Measurements from ENCODE around the gene ZBTB33. TPM values are rescaled to one million over a fixed set of nuclear protein-coding genes. Genes with fewer than 3 reads are reported as not detected.

ZBTB33 gene
- total RNA-seq, 1 experiment from 2014 or later: 47.9 TPM

GRCh38 chrX:120251471-120252011 lies 929 bp downstream of the ZBTB33 start:
- DNase-seq (ENCODE audit: low read depth, low spot score): peak; percentile 13
- in situ Hi-C loops (cut with HindIII; ENCODE audit: low pct_unique_long_range_greater_than_20kb, low sequenced_read_pairs): no loop called here

DNA sequence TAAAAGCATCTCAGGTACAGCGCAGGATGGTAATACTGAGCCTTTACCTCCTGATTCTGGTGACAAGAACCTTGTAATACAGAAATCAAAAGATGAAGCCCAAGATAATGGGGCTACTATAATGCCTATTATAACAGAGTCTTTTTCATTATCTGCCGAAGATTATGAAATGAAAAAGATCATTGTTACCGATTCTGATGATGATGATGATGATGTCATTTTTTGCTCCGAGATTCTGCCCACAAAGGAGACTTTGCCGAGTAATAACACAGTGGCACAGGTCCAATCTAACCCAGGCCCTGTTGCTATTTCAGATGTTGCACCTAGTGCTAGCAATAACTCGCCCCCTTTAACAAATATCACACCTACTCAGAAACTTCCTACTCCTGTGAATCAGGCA lies 3.2 kb downstream of the ZBTB33 start:
- DNase-seq (ENCODE audit: low read depth, low spot score): no peak
- in situ Hi-C loops (cut with HindIII; ENCODE audit: low pct_unique_long_range_greater_than_20kb, low sequenced_read_pairs): no loop called here

DNA sequence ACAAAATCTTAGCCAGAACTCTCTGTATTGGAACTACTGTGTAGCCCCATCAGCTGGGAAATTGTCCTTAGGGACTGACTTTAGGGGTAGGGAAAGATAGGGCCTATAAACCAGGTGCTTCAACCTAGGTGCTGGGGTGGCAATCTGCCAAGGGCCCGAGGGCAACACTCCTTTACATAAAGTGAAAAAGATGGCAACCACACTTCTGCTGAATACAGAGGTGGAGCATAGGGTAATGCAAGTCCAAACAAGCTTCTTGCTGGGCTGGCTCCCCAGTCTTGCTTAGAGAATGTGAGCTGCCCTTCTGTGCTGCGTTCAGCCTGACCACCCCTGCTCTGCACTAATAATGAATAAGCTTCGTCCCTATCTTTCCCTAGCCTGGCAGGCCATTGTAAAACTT lies 9.8 kb downstream of the ZBTB33 start:
- DNase-seq (ENCODE audit: low read depth, low spot score): no peak
- in situ Hi-C loops (cut with HindIII; ENCODE audit: low pct_unique_long_range_greater_than_20kb, low sequenced_read_pairs): no loop called here

DNA sequence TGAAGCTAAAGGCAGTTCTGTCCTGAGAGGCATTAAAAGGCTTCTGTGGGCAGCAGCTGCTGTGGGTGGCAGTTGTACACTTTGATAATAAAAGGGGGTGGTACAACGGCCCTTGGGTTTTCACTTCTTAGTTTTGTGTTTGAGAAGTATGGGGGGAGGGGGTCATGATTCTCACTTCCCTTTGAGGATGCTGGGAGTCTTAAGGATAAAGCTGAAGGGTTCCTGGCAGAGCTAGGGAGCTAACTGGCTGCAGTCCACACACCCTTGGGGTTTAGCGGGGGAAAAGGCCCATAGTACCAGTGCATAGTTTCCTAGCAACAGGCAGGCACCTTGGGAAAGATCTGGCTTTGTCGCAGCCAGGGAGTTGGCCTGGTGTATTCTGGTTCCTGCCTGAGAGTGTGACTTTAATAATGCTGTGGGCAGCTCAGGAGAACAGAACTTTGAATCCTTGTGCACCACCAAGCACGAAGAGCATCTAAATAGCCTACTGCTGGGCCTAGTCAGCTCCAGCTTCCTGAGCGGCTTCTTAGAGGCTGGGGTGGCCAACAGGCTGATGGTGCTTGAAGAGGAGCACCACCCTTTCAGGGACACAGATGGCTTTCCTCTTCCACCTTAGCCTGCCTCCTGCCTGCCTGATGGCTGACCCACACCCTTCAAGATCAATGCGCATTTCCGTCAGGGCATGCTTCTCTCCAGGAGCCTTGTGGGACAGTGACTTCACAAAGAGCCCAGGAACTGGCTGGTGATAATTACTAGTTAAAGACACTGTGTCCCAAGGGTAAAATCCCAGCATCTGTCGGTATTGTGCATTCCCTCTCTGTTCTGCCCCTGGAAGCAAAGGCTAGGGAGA lies 12.5 kb downstream of the ZBTB33 start:
- DNase-seq (ENCODE audit: low read depth, low spot score): no peak
- in situ Hi-C loops (cut with HindIII; ENCODE audit: low pct_unique_long_range_greater_than_20kb, low sequenced_read_pairs): no loop called here

DNA sequence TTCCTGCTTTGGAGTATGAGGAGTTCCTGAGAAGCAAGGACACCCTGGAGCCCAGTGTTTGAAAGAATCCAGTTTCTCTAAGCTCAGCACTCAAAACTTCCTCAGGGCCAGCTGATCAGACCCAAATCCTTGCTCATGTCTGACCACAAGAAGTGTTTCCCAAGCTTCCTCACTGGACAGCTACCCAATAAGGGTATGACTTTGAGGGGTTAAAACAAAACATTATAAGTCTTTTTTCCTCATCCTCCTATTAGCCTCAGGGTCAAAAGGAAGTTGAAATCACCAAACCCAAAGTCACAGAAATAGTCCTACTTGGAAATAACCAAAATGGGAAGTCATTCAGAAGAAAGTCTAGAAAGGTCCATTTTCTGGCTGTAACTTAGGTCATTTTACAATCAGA lies 13.7 kb downstream of the ZBTB33 start:
- no peak for DNase-seq (ENCODE audit: low read depth, low spot score)
- in situ Hi-C loops (cut with HindIII; ENCODE audit: low pct_unique_long_range_greater_than_20kb, low sequenced_read_pairs): no loop called here

GRCh38 chrX:120269373-120270035 lies 18.9 kb downstream of the ZBTB33 start:
- DNase-seq (ENCODE audit: low read depth, low spot score): no peak
- in situ Hi-C loops (cut with HindIII; ENCODE audit: low pct_unique_long_range_greater_than_20kb, low sequenced_read_pairs): no loop called here

GRCh38 chrX:120270567-120270966 lies 20.0 kb downstream of the ZBTB33 start:
- in situ Hi-C loops (cut with HindIII; ENCODE audit: low pct_unique_long_range_greater_than_20kb, low sequenced_read_pairs): no loop called here
- DNase-seq (ENCODE audit: low read depth, low spot score): no peak

DNA sequence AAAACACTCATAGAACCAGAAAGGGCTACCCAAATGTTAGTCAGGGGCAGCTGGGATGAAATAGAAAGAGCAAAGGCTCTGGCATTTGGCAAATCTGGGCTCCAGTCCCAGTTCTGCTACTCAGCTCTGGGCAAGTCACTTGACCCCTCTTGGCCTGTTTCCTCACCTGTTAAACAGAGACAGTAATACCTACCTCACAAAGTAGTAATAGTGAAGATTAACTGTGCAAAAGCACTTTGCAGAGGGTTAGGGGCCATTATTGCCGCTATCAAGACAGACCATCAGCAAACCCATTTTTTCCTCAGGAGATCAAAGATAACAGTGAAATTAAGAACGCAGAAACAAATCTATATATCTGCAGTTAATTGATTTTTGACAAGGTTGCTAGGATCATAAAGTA lies 20.6 kb downstream of the ZBTB33 start:
- DNase-seq (ENCODE audit: low read depth, low spot score): no peak
- in situ Hi-C loops (cut with HindIII; ENCODE audit: low pct_unique_long_range_greater_than_20kb, low sequenced_read_pairs): no loop called here

- in situ Hi-C loops (cut with HindIII; ENCODE audit: low pct_unique_long_range_greater_than_20kb, low sequenced_read_pairs): no loop called here
- no peak for DNase-seq (ENCODE audit: low read depth, low spot score)
These were observed 23.5 kb downstream of the ZBTB33 start for GRCh38 chrX:120274145-120274544.

DNA sequence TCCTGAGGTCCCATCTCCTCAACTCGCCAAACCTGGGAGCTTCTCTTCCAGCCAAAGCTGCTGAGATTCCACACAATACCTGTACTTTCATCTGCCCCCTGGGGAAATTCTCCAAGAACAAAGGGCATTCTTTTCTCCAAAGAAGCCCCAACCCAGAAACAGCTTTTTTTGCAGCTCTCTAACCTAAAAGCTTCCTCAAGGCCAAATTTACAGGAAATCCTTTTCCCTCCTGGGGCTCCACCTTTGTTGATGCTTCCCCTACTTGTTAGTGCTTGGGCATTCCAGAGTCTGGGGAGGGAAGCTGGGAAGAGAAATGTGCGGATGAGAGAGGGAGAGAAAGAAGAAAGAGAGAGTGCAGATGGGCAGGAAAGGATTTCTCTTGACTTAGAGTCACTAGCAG lies 24.3 kb downstream of the ZBTB33 start:
- in situ Hi-C loops (cut with HindIII; ENCODE audit: low pct_unique_long_range_greater_than_20kb, low sequenced_read_pairs): no loop called here

DNA sequence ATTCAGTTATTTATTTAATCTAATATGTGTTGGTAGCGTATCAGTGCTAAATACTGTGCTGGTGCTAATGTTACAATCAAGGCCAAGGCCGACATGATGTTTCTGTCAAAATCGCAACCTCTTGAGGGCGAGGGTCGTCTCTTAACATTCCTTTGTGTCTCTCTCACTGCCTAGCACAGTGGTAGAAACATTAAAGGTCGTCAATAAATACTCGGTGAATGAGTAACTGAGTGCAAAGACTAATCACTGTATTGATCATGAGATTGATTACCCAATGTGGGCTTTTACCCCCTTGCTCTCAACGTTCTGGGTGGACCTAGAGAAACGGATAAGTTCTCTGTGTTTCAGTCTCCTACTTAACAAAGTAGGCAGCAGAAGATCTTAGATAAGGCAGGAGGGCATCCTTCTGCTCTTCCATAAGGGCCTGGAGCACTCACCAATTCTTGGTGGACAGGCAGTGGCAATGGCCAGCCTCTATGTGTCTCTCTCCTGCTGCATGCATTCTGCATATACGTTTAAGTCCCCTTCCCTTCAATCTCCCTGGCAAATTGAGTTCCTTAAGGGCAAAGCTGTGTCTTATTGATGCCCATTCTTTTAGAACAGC lies 30.5 kb downstream of the ZBTB33 start:
- in situ Hi-C loops (cut with HindIII; ENCODE audit: low pct_unique_long_range_greater_than_20kb, low sequenced_read_pairs): no loop called here
- no peak for DNase-seq (ENCODE audit: low read depth, low spot score)

More for the DNA sequence above, 24.3 kb downstream of the ZBTB33 start:
- no peak for DNase-seq (ENCODE audit: low read depth, low spot score)

GRCh38 chrX:120281761-120282160 lies 31.1 kb downstream of the ZBTB33 start:
- in situ Hi-C loops (cut with HindIII; ENCODE audit: low pct_unique_long_range_greater_than_20kb, low sequenced_read_pairs): no loop called here
- peak; percentile 95 for DNase-seq (ENCODE audit: low read depth, low spot score)

GRCh38 chrX:120282697-120283096 lies 32.1 kb downstream of the ZBTB33 start:
- DNase-seq (ENCODE audit: low read depth, low spot score): no peak
- in situ Hi-C loops (cut with HindIII; ENCODE audit: low pct_unique_long_range_greater_than_20kb, low sequenced_read_pairs): no loop called here

- peak; percentile 39 for DNase-seq (ENCODE audit: low read depth, low spot score)
These were observed 36.3 kb downstream of the ZBTB33 start for GRCh38 chrX:120286733-120287512.

GRCh38 chrX:120287513-120288112 lies 37.0 kb downstream of the ZBTB33 start:
- DNase-seq (ENCODE audit: low read depth, low spot score): no peak
- in situ Hi-C loops (cut with HindIII; ENCODE audit: low pct_unique_long_range_greater_than_20kb, low sequenced_read_pairs): no loop called here

More at GRCh38 chrX:120286733-120287512, 36.3 kb downstream of the ZBTB33 start:
- in situ Hi-C loops (cut with HindIII; ENCODE audit: low pct_unique_long_range_greater_than_20kb, low sequenced_read_pairs): no loop called here

DNA sequence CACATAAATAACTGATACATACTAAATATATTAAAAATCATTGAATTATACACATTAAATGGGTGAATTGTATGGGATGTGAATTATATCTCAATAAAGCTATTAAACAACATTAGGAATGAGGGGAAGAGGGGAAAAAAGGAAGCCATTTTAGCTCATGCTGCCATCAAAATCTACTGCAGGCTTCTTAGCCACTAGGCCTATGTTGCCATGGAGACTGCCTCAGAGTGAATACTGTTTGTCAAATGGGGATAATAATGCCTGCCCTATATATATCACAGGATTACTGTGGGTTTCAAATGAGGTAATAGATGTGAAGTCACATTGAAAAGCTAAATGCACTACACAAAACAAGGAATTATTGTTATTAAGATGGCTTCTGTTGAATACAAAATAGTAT lies 39.5 kb downstream of the ZBTB33 start:
- no peak for DNase-seq (ENCODE audit: low read depth, low spot score)
- in situ Hi-C loops (cut with HindIII; ENCODE audit: low pct_unique_long_range_greater_than_20kb, low sequenced_read_pairs): no loop called here

GRCh38 chrX:120291211-120291610 lies 40.6 kb downstream of the ZBTB33 start:
- in situ Hi-C loops (cut with HindIII; ENCODE audit: low pct_unique_long_range_greater_than_20kb, low sequenced_read_pairs): no loop called here
- no peak for DNase-seq (ENCODE audit: low read depth, low spot score)
